Esophagus squamous epithelium (tissue), 5 donors: ENCODE measurements around the gene DAPK1. TPM values are rescaled to one million over a fixed set of nuclear protein-coding genes. Genes with fewer than 3 reads are reported as not detected.

ENCODE experiments used
- DNase-seq: peaks from one replicate; lab custom pipeline; 2025; lab: John Stamatoyannopoulos, UW
- H3K27ac ChIP-seq, 4 donors: fragments of 200-600 bp; sonication (generic); one replicate each; pipeline ENCODE4 v1.5.1; 2016 to 2019; ENCODE audit warnings: mild to moderate bottlenecking in 1 of 4
- H3K27me3 ChIP-seq, 4 donors: fragments of 200-600 bp; sonication (generic); 1 replicate in 3 of 4; 2 replicates in 1 of 4; pipeline versions ENCODE4 v1.5.1 to v1.6.0; 2017 to 2021; ENCODE audit warnings: antibody characterized with exemption in 1 of 4
- H3K36me3 ChIP-seq, 3 donors: fragments of 200-600 bp; sonication (generic); one replicate each; pipeline ENCODE4 v1.5.1; 2016 to 2019
- H3K4me1 ChIP-seq, 3 donors: fragments of 200-600 bp; sonication (generic); one replicate each; pipeline ENCODE4 v1.5.1; 2017 to 2019
- H3K4me3 ChIP-seq, 4 donors: fragments of 200-600 bp; sonication (generic); 1 replicate in 3 of 4; 2 replicates in 1 of 4; pipeline ENCODE4 v1.5.1; 2016 to 2019; ENCODE audit warnings: mild to moderate bottlenecking in 2 of 4, moderate library complexity in 1 of 4
- H3K9me3 ChIP-seq, 3 donors: fragments of 200-600 bp; sonication (generic); one replicate each; pipeline ENCODE4 v1.5.1; 2016 to 2019
- POLR2A ChIP-seq, 4 donors: fragments of 450-650 bp; IDR thresholded peaks; one replicate each; pipeline ENCODE4 v1.6.1; 2017; ENCODE audit warnings: antibody characterized with exemption in 4 of 4, mild to moderate bottlenecking in 4 of 4, moderate library complexity in 3 of 4
- WGBS, 2 donors: methylation state at CpG; one replicate each; pipeline ENCODE4 v1.1.5; 2018; 5-methylcytosine and 5-hydroxymethylcytosine counted together
- intact Hi-C: fragments of 100-400 bp; cut with DNase I; formaldehyde crosslinking; loops from one replicate; pipeline ENCODE4 v1.15.0; 2022
- total RNA-seq, 4 donors: library from RNA; depleted of rRNA; stranded (reverse); fragments of >200 nt; gene quantifications; one replicate each; pipeline ENCODE4 v1.1.0, GENCODE V29; 2016
- TF ChIP-seq, protein P1 (sequence below), 6 experiments: fragments of 450-650 bp in 4 of 6; fragments of 200-600 bp in 2 of 6; sonication (generic) in 2 of 6; IDR thresholded peaks; one replicate each; pipeline ENCODE4 v1.5.1; 2016 to 2019; ENCODE audit warnings: antibody characterized with exemption in 6 of 6, mild to moderate bottlenecking in 4 of 6, moderate library complexity in 4 of 6
- donor health status: DM: yes; HTN: yes; CAD: no.

Gene DAPK1
- total RNA-seq, 4 donors from 2014 or later = 2.2 to 14.5 (median 5.5) TPM

DNA sequence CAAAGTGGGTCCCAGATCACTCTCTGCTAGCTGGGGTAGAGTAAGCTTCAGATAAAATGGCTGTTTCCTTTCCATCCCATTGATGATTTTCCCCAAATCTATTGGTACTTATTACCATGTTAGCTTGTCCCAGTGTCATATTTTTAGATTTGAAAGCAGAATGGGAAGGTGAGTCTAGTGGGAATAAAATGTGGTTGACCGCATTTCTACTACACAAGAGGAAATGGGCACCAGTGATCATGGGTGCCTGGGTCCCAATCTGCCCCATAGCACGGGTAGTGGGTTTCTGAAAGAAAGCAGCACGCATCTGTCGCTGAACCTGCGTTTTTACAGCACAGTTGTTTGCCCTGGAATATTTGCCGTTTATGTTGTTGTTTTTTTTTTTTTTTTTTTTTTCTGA lies 20.1 kb downstream of the DAPK1 start:
- H3K9me3 ChIP-seq = no peaks in the 10 kb centered on the region
- DNase-seq = no peak
- WGBS, 2 donors = 53 to 65% methylated on average over 6 of the region's 6 CpGs
- intact Hi-C loops = no loop called here
- TF ChIP-seq, protein P1, sequence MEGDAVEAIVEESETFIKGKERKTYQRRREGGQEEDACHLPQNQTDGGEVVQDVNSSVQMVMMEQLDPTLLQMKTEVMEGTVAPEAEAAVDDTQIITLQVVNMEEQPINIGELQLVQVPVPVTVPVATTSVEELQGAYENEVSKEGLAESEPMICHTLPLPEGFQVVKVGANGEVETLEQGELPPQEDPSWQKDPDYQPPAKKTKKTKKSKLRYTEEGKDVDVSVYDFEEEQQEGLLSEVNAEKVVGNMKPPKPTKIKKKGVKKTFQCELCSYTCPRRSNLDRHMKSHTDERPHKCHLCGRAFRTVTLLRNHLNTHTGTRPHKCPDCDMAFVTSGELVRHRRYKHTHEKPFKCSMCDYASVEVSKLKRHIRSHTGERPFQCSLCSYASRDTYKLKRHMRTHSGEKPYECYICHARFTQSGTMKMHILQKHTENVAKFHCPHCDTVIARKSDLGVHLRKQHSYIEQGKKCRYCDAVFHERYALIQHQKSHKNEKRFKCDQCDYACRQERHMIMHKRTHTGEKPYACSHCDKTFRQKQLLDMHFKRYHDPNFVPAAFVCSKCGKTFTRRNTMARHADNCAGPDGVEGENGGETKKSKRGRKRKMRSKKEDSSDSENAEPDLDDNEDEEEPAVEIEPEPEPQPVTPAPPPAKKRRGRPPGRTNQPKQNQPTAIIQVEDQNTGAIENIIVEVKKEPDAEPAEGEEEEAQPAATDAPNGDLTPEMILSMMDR (IDR thresholded peaks at IDR 0.05) = no peak
- TF ChIP-seq POLR2A (IDR thresholded peaks at IDR 0.05) = no peak
- no peak overlapping the region for H3K4me3 ChIP-seq
- no peaks in the 10 kb centered on the region for H3K36me3 ChIP-seq
- no peak overlapping the region for H3K27ac ChIP-seq
- H3K4me1 ChIP-seq = peaks cover 8 to 50% (median 26%) of the 10 kb centered on the region in 3 donors
- no peaks in the 10 kb centered on the region for H3K27me3 ChIP-seq

DNA sequence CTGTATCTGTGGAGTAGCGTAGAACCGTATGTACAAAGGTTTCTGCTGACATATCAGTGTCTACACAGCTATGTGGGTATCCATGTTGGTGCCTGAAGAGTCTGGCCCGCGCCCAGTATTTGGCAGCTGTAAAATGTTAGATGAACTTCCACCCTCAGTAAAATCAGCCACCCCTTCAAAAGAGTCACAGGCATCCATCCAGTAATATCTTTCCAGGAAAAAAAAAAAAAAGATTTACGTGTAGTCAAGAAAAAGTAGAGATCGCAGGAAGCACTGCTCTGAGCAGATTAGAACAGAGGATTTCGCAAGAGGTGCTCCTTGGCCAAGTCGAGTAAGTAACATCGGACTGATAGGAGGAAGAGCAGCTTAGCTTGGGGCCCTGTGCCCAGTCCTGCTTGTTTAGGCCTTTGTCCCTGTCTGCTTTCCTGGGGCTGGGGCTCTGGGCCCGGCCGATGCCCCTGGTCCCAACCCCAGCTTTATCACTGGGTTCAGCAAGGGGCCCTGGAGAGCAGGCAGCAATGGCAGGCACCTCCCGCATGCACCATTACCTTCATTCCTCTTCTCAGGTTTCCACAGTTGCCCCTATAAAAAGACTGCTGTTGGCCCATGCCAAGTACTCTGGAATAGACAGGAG lies 21.2 kb downstream of the DAPK1 start:
- intact Hi-C loops = no loop called here
- Histone ChIP-seq H3K9me3 (no peaks in the 10 kb centered on the region), H3K4me1 (peaks cover 8 to 50% (median 26%) of the 10 kb centered on the region in 3 donors), H3K36me3 (no peaks in the 10 kb centered on the region), H3K27ac (peak overlapping the region in 3 of 4 donors; percentile 31 to 66 (median 65)), H3K4me3 (no peak overlapping the region), H3K27me3 (no peaks in the 10 kb centered on the region)
- TF ChIP-seq POLR2A (IDR thresholded peaks at IDR 0.05) = no peak
- TF ChIP-seq, protein P1 (IDR thresholded peaks at IDR 0.05) = no peak
- WGBS, 2 donors = 28 to 32% methylated on average over 12 of the region's 12 CpGs
- no peak for DNase-seq

DNA sequence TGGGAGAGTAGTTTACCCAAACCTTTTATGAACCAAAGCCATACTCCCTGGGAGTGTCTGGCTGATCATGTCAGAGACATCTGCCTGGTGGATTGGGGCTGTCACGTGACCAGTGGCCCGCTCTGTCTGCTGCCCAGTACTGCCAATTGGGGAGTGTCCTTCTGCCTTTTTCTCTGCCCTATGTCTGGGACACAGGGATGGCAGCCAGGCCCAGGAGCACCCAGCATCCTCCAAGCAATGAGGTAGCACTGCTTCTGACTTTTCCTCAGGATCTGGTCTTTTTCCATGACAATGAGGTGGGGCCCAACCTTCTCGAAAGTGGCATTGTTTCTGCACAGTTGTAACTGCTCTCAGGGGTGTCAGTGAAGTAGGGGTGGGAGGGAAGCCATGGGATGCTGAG lies 21.8 kb downstream of the DAPK1 start:
- intact Hi-C loops = no loop called here
- peak overlapping the region in 2 of 4 donors; percentile 65 to 66 for H3K27ac ChIP-seq

DNA sequence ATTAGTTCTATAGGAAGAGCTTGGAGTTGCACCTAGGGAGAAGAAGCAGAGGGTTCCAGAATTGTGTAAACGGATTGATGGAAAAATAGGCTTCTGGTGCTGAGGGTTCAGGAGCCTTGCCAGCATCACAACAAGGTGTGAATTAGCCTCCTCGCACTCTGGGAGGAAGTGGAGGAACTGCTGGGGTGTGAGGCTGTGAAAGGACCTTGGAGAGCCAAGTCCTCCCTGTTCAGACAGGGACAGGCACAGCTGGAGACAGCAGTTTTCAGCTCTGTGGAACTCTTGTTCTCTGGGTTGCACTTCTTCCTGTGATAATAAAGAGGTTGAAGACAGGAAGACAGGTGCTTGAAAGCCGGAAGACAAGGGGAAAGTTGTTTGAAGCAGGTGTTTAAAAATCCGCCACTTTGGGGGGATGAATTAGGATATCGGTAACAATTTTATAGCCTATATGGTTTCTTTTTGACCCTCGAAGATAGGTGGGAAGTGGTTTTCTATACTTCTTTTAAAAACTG lies 22.6 kb downstream of the DAPK1 start:
- TF ChIP-seq, protein P1 (IDR thresholded peaks at IDR 0.05) = no peak
- no peak for TF ChIP-seq POLR2A (IDR thresholded peaks at IDR 0.05)
- Histone ChIP-seq H3K36me3 (no peaks in the 10 kb centered on the region), H3K27me3 (no peaks in the 10 kb centered on the region), H3K27ac (no peak overlapping the region), H3K4me3 (no peak overlapping the region), H3K9me3 (no peaks in the 10 kb centered on the region), H3K4me1 (peaks cover 8 to 39% (median 21%) of the 10 kb centered on the region in 3 donors)
- DNase-seq = no peak
- intact Hi-C loops = no loop called here
- WGBS, 2 donors = 71 to 77% methylated on average over 6 of the region's 6 CpGs

More for the DNA sequence above, 21.8 kb downstream of the DAPK1 start:
- H3K27me3 ChIP-seq = no peaks in the 10 kb centered on the region
- no peaks in the 10 kb centered on the region for H3K9me3 ChIP-seq
- peaks cover 8 to 45% (median 26%) of the 10 kb centered on the region in 3 donors for H3K4me1 ChIP-seq
- no peak overlapping the region for H3K4me3 ChIP-seq
- H3K36me3 ChIP-seq = no peaks in the 10 kb centered on the region
- TF ChIP-seq POLR2A (IDR thresholded peaks at IDR 0.05) = no peak
- TF ChIP-seq, protein P1 (IDR thresholded peaks at IDR 0.05) = no peak
- no peak for DNase-seq
- WGBS, 2 donors = 88 to 100% methylated on average over 1 to 2 of the region's 3 CpGs

DNA sequence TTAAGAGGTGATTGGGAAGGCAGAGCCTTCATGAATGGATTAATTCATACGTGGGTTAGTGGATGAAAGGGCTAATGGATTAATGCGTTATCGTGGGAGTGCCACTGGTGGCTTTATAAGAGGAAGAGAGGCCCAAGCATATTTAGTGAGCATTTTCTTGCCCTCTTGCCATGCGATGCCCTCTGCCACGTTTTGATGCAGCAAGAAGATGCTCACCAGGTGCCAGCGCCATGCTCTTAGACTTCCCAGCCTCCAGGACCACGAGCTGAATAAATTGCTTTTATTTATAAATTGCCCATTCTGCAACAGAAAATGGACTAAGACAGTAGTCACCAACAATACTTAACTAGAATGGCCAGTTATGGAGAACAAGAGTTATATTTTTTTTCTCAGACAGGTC lies 24.2 kb downstream of the DAPK1 start:
- no peak for DNase-seq
- Histone ChIP-seq H3K27me3 (no peaks in the 10 kb centered on the region), H3K36me3 (no peaks in the 10 kb centered on the region), H3K9me3 (no peaks in the 10 kb centered on the region), H3K27ac (no peak overlapping the region), H3K4me3 (no peak overlapping the region), H3K4me1 (peaks cover 8 to 22% (median 13%) of the 10 kb centered on the region in 3 donors)
- WGBS, 2 donors = 67 to 80% methylated on average over 7 of the region's 7 CpGs
- TF ChIP-seq, protein P1 (IDR thresholded peaks at IDR 0.05) = no peak
- TF ChIP-seq POLR2A (IDR thresholded peaks at IDR 0.05) = no peak
- intact Hi-C loops = no loop called here
